Loucy (cell line): ENCODE measurements around the gene ARVCF.

Source experiments
- EZH2phosphoT487 ChIP-seq: fragments of 200-600 bp; IDR thresholded peaks from 2 replicates; pipeline ENCODE4 v1.6.1; 2018; ENCODE audit warnings: antibody characterized with exemption, mild to moderate bottlenecking, moderate library complexity, borderline replicate concordance
- TF ChIP-seq, protein P1 (sequence below): fragments of 200-600 bp; sonication (generic); conservative IDR thresholded peaks from 2 replicates; pipeline ENCODE4 v1.5.1; 2014; ENCODE audit warnings: mild to moderate bottlenecking, antibody characterized with exemption, low read length

DNA sequence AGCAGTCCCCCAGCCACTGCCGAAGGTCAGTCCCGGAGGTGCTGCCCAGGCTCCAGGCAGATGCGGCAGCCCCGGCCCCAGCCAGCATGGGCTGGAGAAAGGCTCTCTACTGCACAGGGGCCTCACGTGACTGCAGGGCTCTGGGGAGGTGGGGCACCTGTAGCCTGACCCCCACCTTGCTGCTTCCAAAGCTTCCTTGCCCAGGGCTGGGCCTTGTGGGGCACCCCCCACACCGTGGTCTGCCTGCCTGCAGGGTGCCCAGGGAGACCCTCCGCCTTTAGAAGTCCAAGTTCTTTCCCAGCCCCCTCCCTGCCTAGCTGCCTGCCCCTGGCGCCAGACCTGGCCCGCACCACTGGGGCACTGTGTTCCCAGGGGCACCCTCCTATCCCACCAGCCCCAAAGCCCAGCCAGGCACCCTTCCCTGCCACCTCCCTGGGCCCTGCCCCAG, 46.6 kb downstream of the ARVCF start:
- TF ChIP-seq, protein P1, sequence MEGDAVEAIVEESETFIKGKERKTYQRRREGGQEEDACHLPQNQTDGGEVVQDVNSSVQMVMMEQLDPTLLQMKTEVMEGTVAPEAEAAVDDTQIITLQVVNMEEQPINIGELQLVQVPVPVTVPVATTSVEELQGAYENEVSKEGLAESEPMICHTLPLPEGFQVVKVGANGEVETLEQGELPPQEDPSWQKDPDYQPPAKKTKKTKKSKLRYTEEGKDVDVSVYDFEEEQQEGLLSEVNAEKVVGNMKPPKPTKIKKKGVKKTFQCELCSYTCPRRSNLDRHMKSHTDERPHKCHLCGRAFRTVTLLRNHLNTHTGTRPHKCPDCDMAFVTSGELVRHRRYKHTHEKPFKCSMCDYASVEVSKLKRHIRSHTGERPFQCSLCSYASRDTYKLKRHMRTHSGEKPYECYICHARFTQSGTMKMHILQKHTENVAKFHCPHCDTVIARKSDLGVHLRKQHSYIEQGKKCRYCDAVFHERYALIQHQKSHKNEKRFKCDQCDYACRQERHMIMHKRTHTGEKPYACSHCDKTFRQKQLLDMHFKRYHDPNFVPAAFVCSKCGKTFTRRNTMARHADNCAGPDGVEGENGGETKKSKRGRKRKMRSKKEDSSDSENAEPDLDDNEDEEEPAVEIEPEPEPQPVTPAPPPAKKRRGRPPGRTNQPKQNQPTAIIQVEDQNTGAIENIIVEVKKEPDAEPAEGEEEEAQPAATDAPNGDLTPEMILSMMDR, result no peak
- TF ChIP-seq EZH2phosphoT487, result no peak
